HG03575 (cell line): ENCODE measurements around the gene DLG2.

Experiments
- ATAC-seq: cut with Tn5 transposase; IDR thresholded peaks from one replicate; pipeline ENCODE4 v1.9.1; 2021; ENCODE audit not compliant: unreplicated experiment, insufficient number of reproducible peaks, low FRiP score; ENCODE audit errors: extremely low read depth

The DLG2 gene

GRCh38 chr11:84137505-84137904 lies 1489.6 kb downstream of the DLG2 start:
- ATAC-seq: no peak

GRCh38 chr11:84136926-84137325 lies 1490.2 kb downstream of the DLG2 start:
- no peak for ATAC-seq

GRCh38 chr11:84130646-84131427 lies 1496.3 kb downstream of the DLG2 start:
- ATAC-seq: no peak

- ATAC-seq: no peak
Measured at GRCh38 chr11:84129961-84130576, 1497.1 kb downstream of the DLG2 start.

GRCh38 chr11:84128840-84129239 lies 1498.3 kb downstream of the DLG2 start:
- no peak for ATAC-seq

- no peak for ATAC-seq
Measured at GRCh38 chr11:84117394-84117793, 1509.8 kb downstream of the DLG2 start.

- no peak for ATAC-seq
Measured at GRCh38 chr11:84106541-84106940, 1520.6 kb downstream of the DLG2 start.

- no peak for ATAC-seq
Measured at GRCh38 chr11:84105148-84105547, 1522.0 kb downstream of the DLG2 start.

- no peak for ATAC-seq
Measured at GRCh38 chr11:84103096-84103495, 1524.0 kb downstream of the DLG2 start.

- no peak for ATAC-seq
Measured at GRCh38 chr11:84097186-84097585, 1530.0 kb downstream of the DLG2 start.

- no peak for ATAC-seq
Measured at GRCh38 chr11:84091212-84091986, 1535.7 kb downstream of the DLG2 start.

GRCh38 chr11:84089072-84090057 lies 1537.8 kb downstream of the DLG2 start:
- no peak for ATAC-seq

- no peak for ATAC-seq
Measured at GRCh38 chr11:84071851-84072250, 1555.3 kb downstream of the DLG2 start.

GRCh38 chr11:84069048-84069447 lies 1558.1 kb downstream of the DLG2 start:
- no peak for ATAC-seq

- ATAC-seq: no peak
Measured at GRCh38 chr11:84061726-84062125, 1565.4 kb downstream of the DLG2 start.

GRCh38 chr11:84056653-84057376 lies 1570.3 kb downstream of the DLG2 start:
- no peak for ATAC-seq

GRCh38 chr11:84045146-84045545 lies 1582.0 kb downstream of the DLG2 start:
- ATAC-seq: no peak

GRCh38 chr11:84044706-84045105 lies 1582.4 kb downstream of the DLG2 start:
- no peak for ATAC-seq
